LoVo (cell line): ENCODE data around the gene IRX4.
"Not testable (repeated sequence)": the region's sequence is repeated elsewhere in the genome, so short reads cannot be mapped to it uniquely, and the experiment has no call there.

Experiments
- DNase-seq: peaks from one replicate; pipeline ENCODE4 v3.0.0-alpha.2; 2016; ENCODE audit warnings: low spot score

The IRX4 gene

DNA sequence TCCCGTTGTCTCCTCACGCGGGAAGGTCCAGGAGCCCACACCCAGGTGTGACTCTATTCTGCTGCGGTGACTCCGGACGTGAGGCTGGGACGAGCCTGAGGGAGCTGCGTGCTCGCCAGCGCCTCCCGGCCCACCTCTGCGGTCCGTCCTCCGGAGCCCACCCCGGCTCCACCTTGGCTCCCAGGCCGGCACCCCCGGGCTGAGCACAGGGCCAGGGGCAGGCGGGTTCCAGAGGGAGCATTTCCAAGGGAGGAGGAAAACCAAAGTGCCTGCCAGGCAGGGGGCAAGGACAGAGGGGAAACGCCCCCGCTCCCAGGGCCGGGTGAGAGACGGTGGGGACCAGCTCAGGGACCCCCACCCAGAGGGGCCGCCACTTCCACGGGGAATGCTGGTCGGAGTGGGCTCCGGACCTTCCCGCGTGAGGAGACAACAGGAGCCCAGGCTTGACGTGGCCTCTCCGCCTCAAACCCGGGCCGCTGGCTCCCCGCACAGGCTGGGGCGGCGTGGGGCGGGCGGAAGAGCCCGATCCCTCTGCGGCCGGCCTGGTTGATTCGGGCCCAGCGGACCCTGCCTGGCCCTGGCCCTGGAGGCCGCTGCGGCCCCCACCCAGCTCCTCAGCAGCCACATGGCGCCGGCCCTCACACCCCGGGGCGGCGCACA, 26.0 kb downstream of the IRX4 start:
- DNase-seq = no peak

DNA sequence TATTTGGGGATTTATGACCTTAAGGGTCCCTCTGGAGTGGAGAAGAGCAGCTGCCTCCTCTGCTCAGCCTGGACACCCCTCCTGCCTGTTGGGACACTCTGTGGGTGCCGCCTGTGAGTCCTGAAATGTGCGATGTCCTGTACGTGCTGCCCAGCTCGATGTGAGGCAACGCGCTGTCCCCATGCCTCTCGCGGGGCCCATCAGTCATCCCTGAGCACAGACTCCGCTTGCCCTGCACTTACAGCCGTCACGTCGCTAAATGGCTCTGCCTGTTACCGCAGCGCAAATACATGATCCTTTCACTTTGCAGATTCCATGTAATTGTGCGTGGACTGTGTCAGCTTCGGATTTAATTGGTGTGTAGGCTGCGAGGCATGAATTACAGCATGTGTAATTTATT, 27.1 kb downstream of the IRX4 start:
- DNase-seq = no peak

DNA sequence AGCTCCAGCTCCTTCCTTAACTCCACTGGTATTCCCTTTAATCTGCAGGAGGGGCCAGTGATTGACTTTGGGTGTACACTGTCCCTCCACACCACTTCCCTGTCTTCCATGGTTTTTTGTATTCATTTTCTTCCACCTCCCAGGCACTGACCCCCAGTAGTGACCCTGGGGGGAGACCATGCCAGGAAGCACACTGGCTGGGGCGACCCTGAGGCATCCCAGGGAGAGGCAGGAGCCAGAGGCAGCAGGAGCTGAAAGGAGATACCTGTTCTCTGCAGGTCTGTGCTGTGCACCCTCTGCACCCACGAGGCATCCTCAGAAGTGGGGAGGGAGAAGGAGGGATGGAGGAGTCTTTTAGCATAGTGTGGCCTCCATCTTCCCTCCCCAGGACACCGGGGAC, 27.6 kb downstream of the IRX4 start:
- no peak for DNase-seq

DNA sequence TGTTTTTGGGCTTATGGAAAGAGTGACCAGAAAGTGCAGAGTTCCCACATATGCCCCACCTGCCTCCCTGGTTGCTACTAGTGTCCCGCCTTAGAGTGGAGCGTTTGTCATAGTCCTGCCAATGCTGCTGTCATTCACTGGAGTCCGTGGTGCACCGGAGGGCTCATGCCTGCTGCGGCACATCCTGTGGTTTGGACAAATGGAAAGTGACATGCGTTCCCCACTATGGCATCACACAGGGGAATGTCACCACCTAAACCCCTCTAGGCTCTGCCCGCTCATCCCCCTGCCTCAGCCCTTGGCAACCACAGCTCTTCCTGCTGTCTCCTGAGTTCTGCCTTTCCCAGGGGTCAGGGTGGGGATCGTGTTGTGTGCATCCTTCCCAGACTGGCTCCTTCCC, 29.2 kb downstream of the IRX4 start:
- no peak for DNase-seq

DNA sequence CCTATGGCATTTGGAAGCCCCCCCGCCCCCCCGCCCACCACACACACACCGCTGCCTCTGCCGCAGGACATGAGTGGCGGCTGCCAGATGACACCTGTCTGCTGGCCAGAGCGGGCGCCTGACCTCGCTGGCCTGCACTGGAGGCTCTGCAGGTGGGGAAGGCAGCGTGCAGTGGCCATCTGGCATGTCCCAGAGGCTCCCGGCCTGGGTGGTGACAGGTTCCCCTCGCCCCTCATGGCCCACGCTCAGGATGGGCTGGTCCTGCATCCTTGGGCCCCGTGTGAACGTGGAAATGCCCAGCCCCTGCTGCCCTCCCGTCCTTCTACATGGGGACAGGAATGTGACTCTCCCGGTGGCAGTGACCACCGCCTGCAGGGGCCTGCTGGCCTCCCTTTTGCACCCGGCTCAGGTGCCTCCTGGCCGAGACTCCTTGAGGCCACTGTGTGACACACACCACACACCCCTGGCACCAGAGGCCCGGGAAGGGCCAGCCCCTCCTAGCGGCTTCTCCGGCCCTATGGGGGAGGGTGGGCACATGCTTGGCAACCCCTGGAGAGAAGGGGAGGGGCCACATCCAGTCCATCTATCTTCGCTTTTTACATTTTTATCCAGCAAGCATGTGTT, 30.3 kb downstream of the IRX4 start:
- DNase-seq = no peak

DNA sequence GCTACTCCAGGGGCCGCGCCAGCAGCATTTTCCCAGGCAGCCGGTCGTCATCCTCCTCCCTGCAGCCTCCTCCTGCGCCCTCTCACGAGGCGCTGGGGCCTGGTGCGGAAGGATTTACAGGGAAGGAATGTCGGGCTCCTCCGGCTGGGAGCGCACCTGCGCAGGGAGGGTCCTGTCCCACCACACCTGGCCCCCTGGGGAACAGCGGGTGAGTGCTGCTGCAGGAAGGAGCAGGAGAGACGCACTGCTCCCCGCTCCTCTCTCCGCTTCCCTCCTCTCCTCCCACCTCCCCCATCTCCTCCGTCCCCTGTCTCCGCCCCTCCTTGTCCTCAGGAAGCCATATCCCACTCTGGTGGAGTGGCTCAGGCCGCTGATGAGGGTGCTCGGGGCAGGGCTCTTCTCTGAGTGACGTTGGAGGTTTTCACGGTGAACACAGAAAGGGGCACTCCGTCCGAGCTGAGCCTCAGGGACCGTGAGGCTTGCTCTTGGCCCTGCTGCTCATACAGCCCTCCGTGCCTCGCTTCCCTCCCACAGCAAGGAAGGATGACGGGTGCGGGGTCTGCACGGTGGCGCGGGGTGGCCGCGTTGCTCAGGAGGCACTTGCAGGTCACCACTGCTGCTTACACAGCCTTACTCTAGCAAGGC, 31.3 kb downstream of the IRX4 start:
- no peak for DNase-seq

DNA sequence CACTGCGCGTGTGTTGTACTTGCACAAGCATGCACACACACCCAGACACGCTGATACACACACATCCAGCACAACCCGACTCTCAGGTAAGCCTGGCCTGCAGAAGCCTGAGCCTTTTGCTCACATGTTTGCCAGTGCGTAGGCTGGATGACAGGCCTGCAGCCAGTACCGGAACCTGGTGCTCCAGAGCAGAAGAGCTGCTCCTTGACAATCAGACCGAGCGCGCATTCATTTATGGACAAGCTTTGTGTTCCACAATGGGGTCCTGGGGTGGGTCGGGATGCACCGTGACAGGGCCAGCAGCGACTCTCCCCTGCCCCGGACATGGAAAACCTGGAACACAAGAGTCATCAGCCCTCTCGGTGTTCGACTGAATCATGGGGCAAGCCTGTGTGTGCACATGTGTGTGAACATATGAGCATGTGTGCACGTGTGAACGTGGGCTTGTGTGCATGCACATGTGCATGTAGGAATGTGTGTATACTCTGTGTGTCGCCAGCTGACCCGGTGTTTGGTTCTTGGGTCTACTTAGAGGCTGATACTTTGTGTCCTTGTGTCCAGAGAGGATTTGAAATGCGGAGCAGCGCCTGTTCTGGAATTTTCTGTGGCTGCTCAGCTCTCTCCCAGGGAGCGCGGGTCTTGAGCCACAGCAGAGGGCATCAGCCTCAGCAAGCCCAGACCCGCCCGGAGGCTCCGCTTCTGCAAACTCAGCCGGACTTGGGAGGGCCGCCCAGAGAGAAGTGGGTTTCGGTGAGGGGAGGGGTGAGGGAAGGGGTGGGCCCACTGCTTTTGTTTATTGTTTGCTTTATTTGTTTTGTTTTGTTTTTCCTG, 32.2 kb downstream of the IRX4 start:
- DNase-seq = no peak

DNA sequence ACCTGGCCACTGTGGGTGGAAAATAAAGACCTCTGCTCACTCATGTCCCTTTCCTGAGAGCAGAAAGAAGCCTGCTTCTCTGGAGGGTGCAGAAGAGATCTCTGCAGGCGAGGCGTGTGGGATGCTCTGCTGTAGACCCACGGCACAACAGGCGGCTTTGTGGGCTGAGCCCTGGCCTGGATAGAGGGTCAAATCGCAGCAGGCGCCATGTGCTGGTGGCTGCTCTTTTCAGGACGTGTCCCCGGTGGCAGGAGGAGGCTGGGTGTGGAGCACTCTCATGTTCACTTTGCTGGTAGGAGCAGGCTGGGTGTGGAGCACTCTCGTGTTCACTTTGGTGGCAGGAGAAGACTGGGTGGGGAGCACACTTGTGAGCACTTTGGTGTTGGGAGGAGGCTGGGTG, 35.1 kb downstream of the IRX4 start:
- DNase-seq = no peak

DNA sequence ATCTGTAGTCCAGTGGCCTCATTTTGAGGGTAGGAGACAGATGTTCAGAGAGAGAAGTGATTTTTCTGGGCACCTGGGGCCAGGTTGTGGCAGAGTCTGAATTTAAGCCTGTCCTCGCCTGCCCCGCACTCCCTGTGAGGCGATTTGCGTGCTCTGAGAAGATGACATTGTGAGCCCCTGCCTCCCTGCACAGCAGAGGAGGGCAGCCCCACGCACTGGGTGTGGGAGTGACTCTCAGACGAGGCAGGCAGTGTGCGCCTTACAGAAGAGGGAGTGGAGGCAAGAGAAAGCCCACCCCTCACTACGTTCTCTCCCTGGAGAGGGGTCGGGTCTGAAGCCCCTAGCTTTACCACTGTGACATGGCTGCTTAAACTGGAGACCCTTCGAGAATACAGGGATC, 35.7 kb downstream of the IRX4 start:
- DNase-seq = no peak

DNA sequence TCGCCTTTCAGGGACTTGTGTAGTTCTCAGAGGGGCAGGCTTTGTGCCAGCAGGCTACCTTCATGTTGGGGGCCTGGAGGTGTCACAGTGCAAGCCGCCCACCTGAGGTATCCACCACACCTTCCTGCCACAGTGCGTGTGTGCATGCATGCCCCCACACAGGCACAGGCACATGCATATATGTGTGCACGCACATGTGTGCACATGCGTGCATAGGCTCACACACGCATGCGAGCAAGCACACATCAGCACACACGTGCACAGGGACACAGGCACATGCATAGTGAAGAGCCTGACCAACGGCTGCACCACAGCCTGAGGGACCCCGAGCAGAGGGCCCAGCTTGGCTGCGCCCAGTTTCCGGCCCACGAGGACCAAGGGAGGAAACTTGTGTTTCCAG, 36.1 kb downstream of the IRX4 start:
- DNase-seq = no peak

DNA sequence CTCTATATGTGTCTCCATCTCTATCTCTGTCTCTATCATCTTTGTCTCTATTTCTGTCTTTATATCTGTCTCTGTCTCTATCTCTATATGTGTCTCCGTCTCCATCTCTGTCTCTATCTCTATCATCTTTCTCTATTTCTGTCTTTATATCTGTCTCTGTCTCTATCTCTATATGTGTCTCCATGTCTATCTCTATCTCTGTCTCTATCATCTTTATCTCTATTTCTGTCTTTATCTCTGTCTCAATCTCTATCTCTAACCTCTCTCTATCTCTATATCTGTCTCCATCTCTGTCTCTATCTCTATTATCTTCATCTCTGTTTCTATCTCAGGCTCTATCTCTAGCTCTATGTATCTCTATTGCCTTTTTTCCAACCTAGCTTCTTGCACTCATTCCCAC, 37.0 kb downstream of the IRX4 start:
- no peak for DNase-seq

DNA sequence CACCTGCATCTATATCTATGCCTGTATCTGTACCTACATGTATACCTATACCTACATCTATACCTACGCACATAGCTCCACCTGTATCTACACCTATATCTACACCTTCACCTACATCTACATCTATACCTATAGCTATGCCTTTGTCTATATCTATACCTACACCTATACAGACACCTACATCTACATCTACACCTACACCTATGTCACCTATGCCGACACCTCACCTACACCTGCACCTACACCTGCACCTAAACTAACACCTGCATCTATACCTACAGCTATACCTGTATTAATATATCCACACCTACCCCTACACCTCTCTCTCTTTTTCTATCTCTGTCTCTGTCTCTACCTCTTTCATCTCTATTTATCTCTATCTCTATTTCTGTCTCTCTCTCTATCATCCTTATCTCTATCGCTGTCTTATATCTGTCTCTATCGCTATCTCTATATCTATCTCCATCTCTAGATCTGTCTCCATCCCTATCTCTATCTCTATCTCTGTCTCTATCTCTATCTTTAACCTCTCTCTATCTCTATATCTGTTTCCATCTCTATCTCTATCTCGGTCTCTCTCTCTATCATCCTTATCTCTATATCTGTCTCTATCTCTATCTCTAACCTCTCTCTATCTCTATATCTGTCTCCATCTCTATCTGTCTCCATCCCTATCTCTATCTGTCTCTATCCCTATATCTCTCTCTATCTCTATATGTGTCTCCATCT, 37.9 kb downstream of the IRX4 start:
- no peak for DNase-seq

DNA sequence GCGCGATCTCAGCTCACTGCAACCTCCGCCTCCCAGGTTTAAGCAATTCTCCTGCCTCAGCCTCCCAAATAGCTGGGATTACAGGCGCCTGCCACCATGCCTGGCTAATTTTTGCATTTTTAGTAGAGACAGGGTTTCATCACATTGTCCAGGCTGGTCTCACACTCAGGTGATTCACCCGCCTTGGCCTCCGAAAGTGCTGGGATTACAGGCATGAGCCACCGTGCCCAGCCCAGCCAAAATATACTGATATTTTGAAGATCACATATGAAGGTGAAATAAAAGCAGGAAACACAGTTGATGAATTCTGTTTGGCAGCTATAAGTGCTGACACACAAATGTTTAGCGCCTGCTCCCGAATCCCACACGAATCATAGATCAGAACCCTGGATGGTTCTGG, 39.0 kb downstream of the IRX4 start:
- not testable (repeated sequence) for DNase-seq

DNA sequence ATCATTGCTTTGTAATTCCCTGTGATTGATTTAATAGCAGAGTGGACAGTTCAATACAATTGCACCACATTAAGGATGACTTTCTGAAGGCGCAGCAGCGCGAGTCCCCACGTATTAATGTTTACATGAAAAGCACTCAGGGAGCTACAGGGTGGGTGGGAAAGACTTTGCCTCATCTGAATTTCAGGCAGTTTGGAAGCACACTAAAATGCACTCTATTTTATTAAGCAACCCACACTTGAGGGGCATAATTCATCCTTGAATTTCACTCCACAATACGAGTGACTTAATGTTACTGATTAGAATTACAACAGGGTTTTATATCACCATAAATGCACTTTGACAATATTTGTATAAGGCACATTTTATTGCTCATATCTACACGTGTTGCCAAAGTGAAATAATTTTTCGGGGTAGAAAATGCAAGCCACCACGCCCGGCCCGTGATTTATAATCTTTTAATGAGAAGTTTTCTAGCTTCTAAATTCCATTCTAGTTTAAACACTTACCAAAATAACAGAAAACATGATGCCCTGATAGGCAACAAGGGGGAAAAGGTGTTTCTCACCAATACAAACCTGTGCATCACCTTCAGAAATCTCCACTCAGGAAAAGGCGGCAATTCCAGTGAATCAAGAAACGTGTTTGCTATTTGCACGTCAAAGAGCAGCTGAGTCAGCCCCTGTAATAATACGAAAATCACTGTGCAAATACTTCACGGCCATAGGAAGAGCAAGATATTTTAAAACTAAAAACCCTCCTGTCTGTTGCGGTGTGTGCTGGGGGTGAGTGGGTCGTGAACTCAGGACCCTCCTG, 40.5 kb downstream of the IRX4 start:
- no peak for DNase-seq

DNA sequence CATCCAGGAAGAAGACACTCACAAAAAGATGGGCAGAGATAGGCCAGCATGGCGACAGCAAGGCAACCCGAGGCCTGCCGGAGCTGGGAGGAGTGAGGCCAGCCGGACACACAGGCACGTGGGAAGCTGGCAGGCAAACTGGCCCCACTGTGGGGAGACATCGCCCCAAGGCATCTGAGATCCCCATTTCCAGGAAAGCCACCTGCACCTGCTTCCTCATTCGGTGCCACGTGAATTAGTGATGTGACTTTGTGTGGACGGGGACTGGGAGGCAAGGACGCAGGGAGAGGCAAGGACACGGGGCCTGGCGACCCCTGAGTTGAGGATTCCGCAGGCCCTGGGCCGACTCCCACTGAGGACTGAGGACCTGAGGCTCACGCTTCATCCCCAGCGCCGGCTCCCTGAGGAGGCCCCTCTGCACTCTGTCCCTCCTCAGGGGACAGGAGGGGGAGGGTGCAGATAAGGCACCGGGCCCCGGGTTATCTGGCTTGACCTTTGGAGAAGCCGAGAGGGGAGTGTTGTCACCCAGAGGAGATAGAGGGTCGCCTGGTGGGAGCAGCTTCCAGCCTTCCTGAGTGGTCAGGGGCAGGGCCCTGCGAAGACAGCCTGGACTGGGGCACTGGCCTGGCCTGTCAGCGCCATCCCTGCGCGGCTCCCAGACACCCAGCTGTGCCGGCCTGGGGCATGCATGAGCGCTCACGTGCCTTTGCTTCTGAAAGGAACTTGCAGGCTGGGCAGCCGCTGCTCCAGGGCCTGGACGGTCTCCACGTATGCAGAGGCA, 41.8 kb downstream of the IRX4 start:
- DNase-seq = no peak

DNA sequence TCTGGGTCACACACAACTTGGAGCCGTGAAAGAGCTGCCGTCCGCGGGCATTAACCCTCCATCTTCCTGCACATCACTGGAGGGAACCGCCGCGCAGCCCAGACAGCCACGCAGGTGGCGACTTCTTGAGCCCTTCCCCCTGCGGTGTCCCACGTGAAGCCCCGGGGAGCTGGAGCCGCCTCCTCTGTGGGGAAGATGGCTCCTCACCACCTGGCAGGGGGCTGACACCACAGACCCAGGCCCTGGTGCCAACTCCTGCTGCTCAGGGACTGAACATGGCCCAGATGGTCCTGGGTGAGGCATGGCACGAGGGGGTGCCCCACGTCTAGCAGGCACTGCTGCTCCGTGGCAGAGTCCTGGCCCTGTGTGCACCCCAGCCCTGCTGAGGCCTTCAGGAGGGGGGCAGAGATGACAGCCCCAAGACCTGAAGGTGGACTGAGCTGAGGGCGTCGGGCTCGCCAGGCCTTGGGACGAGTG, 42.6 kb downstream of the IRX4 start:
- DNase-seq = no peak

DNA sequence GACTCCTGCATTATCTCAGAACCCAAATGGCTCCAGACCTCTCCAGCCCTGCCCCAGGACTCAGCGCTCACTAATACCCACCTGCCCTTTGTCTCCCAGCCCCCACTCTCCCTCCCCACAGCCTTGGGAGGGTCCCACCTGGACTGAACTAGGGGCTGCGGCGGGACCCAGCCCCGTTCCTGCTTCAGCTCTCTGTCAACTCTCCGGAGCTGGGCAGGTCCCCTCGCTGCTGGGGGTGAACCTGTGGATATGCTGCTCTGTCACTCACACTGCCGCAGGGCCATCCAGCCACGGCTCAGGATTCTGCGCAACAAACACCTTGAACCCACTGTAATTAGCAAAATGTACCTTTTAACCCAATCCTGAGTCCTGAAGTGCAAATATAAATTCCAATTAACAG, 44.7 kb downstream of the IRX4 start:
- no peak for DNase-seq

DNA sequence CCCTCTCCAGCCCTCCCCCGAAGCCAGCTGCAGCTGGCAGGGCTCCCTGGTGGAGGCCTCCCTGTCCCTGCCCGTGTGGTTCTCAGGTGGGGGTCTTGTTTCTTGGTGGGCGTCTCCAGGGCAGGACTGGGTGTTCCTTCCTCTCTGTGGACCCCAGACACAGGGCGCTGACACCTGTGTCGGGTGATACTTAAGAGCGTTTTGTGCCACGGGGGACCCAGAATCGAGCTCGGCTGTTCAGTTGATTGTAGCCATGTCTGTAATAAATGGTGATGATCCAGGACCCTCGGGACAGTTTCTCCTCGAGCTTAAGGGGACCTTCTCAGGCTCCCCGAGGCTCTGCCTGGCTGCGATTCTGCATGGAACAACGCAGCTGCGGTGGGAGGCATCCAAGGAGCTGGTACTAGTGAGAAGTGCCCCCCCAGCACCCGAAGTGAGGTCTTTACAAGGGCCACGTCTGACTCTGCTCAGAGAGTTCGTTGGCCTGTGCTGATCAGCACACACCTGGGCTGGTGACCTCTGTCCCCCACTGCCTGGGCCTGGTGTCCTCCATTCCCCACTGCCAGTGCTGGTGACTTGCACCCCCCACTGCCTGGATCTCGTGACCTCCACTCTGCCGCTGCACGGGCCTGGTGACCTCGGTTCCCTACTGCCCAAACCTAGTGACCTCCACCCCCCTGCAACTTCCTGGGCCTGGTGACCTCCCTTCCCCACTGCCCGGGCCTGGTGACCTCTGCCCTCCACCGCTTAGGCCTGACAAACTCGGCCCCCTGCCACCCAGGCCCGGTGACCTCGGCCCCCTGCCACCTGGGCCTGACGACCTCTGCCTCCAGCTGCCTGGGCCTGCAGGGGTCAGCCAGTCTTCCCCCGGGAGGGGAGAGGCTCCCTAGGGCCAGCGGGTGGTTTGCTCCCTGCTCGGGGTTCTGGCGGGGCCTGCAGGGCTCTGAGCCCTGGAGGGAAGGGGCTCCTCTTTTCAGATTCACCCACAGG, 45.5 kb downstream of the IRX4 start:
- no peak for DNase-seq
